GM12873 (cell line): ENCODE results near the gene KRT3.

Experiments used
- CTCF ChIP-seq: IDR thresholded peaks from 2 replicates; pipeline ENCODE4 v1.5.1; 2012; ENCODE audit warnings: low read depth, mild to moderate bottlenecking, moderate library complexity, low read length, control low read depth; ENCODE audit not compliant: insufficient read depth; ENCODE audit errors: missing control alignments

KRT3 gene

DNA sequence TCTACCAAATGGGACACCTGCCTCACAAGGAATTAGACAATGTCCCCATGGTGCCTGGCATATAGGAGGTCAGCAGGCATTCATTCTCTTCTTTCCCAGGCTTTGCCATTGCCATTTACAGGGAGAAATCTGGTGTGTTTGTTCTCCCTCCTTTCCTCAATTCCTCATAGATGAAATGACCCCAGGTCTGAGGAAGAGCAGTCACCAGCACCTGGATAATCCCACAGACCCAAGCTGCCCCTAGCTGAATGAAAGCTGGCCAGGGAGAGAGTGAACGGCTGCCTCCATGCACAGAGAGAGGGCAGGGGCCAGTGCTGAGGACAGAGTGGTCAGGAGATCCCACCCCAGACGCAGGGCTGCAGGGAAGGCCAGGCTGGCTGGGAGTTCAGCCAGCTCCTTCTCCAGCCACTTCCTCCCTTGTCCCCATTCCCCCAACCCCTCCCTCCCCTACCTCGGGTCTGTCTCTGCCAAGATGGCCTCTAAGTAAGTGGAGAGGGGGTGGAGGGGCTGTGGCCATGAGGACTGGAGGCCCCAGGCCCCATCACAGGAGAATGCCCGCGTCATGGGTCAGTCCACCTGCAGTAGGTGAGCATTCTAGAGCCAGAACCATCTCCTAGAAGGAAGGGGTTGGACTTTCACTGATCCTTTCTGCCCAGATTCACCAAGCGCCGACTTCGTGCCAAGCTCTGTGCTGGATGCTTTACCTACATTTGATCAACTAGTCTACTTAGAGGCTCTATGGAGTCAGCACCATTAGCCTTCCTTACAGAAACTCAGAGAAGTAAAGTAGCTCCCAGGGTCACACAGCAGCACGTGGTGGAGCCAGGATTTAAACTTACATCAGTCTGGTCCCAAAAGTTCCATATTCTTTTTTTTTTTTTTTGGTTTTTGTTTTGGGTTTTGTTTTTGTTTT, 20.0 kb upstream of the KRT3 start:
- TF ChIP-seq CTCF: no peak

DNA sequence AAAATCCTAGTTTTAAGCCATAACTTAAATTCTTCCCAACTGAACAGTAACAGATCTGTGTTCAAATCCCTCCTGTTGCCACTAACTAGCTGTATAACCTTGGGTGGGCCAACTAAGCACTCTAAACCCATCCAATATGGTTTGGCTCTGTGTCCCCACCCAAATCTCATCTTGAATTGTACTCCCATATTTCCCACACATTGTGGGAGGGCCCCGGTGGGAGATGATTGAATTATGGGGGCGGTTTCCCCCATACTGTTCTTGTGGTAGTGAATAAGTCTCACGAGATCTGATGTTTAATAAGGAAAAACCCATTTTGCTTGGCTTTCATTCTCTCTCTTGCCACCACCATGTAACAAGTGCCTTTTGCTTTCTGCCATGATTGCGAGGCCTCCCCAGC, 19.2 kb upstream of the KRT3 start:
- no peak for TF ChIP-seq CTCF

DNA sequence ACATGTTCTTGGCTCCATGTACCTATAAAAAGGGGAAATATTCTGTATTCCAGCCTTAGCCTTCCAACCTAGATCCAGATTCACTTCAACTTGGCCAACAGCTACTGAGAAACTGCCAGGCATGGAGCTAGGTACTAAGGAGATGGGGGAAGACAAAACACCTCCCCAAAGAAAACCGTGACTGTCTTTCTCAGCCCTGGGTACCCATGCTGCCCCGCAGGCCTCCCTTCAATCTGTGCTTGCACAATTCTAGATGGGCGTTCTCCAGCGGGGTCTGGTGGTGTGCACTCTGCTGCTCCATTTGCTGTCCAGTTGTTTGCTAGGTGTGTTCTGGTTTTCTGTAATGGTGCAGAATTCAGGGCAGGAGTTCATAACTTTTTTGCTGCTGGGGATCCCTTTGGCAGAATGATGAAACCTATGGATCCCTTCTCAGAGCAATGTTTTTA, 18.8 kb upstream of the KRT3 start:
- TF ChIP-seq CTCF: no peak

GRCh38 chr12:52813885-52814709, 18.2 kb upstream of the KRT3 start, which contains the start of gene KRT4:
Gene KRT4 (minus strand): TSS chr12:52814116. CDS start chr12:52814058, 58 bp downstream.
- TF ChIP-seq CTCF: no peak

DNA sequence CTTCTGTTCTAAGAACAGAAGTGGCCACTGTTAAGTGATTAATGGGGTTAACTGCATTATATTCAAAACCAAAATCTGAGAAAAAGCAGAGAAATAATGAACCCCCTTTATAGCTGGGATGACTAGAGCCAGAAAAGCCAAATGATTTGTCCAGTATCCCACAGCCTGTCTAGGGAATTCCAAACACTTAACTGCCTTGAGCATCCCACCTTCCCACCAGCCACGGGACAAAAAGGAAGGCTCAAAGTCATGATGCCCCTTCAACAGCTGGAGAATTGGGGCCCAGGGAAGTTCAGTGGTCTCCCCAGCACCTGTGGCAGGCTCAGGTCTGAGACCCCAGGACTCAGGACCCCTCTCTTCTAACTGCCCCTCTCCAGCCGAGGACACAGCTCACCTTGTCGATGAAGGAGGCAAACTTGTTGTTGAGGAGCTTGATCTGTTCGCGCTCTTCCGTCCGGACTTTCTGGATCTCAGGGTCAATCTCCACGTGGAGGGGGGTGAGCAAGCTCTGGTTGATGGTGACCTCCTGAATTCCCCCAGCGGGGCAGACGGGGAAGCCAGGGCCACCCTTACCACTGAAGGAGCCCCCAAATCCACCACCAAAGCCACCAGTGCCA, 17.4 kb upstream of the KRT3 start:
- no peak for TF ChIP-seq CTCF

DNA sequence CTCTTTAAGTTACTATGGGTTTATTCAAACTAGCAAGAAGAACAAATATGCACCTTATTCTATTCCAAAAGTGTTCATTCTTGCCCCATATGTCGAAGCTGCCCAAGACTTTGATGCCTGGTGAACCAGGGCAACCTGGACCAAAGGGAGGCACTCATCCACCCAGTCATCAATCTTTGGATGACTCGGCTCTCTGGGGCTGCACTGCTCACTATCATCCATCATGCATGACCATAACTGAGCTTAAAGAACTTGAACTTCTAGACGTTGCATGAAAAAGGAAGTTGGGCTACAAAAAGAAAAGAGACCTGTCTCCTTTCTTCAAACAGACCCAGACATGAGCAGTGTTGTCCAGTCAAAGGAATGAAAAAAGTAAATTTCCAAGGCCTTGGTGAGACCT, 16.8 kb upstream of the KRT3 start:
- no peak for TF ChIP-seq CTCF

GRCh38 chr12:52812073-52812400, 16.1 kb upstream of the KRT3 start:
- TF ChIP-seq CTCF: no peak
